ENCODE data around the gene CRKL.

- TF ChIP-seq CTCF (IDR thresholded peaks at IDR 0.05 in 2 of 3, conservative IDR thresholded peaks at IDR 0.05 in 1 of 3; ENCODE audit: borderline replicate concordance in 1 of 3, insufficient read depth in 1 of 3, low read depth in 2 of 3, low read length in 2 of 3) (no peak), EGR1 (IDR thresholded peaks at IDR 0.05; ENCODE audit: low read depth) (no peak), POLR2A (IDR thresholded peaks at IDR 0.05; ENCODE audit: borderline replicate concordance, extremely low read depth, insufficient read depth, insufficient read length) (no peak), REST (IDR thresholded peaks at IDR 0.05; ENCODE audit: low read depth) (no peak), TCF7L2 (IDR thresholded peaks at IDR 0.05; ENCODE audit: borderline replicate concordance, extremely low read depth, insufficient read depth, insufficient read length) (no peak), ATF3 (IDR thresholded peaks at IDR 0.05) (no peak), FOSL1 (IDR thresholded peaks at IDR 0.05; ENCODE audit: low read depth) (no peak), JUND (IDR thresholded peaks at IDR 0.05) (no peak), EZH2 (IDR thresholded peaks at IDR 0.05) (no peak), YY1 (IDR thresholded peaks at IDR 0.05; ENCODE audit: extremely low read depth, insufficient replicate concordance, low read depth, low read length) (no peak), POLR2AphosphoS5 (IDR thresholded peaks at IDR 0.05; ENCODE audit: low read depth, low read length) (no peak), SIN3A (IDR thresholded peaks at IDR 0.05; ENCODE audit: low read depth) (no peak), RAD21 (IDR thresholded peaks at IDR 0.05; ENCODE audit: low read depth) (no peak)
Measured at GRCh38 chr22:20922141-20922751, 5.0 kb downstream of the CRKL start.

All from HCT116 (cell line).